NCI-H460 (cell line): ENCODE data around the gene CNTN4. TPM values are rescaled to one million over a fixed set of nuclear protein-coding genes. Genes with fewer than 3 reads are reported as not detected.
"Not testable (repeated sequence)": the region's sequence is repeated elsewhere in the genome, so short reads cannot be mapped to it uniquely, and the experiment has no call there.

Source experiments
- DNase-seq: peaks from one replicate; pipeline ENCODE4 v3.0.0-alpha.2; 2016; ENCODE audit warnings: low read depth; ENCODE audit errors: extremely low read depth
- total RNA-seq: library from RNA; depleted of rRNA; stranded (reverse); fragments of >200 nt; shearing (Covaris generic); gene quantifications from 2 replicates; pipeline ENCODE4 v1.2.3, GENCODE V29; 2014

The CNTN4 gene
- total RNA-seq, 1 experiment from 2014 or later = 1.6 TPM

DNA sequence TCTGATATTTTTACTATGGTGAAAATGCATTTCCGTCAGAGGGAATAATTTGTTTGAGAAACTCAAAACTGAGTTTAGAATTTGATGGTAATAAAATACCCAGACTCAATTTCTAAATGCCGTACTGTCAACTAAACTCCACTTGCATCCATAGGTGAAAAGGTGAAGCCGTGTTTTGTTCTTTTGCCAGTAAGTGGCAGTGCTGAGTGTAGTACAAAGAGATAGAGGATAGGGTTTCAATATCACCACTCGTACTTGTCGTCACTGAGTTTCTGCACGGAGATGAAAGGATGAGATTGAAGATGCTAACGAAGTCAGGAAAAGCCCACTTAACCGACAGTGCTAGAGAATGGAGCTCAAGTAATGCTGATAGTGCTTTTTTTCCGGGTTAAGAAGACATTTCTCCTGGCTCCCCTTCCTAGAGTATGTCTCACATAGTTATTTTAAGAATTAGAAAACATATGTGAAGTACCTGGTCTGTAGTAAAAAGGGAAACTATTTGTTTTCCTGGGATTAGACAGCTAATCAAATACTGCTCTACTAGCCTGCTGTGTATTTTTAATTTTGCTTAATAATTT is 666.4 kb downstream of the CNTN4 start:
- DNase-seq = peak; percentile 6

GRCh38 chr3:2770451-2770850 is 671.8 kb downstream of the CNTN4 start:
- DNase-seq = no peak

GRCh38 chr3:2771193-2771592 is 672.5 kb downstream of the CNTN4 start:
- DNase-seq = no peak

- DNase-seq = no peak
These were observed 673.1 kb downstream of the CNTN4 start for GRCh38 chr3:2771741-2772140.

DNA sequence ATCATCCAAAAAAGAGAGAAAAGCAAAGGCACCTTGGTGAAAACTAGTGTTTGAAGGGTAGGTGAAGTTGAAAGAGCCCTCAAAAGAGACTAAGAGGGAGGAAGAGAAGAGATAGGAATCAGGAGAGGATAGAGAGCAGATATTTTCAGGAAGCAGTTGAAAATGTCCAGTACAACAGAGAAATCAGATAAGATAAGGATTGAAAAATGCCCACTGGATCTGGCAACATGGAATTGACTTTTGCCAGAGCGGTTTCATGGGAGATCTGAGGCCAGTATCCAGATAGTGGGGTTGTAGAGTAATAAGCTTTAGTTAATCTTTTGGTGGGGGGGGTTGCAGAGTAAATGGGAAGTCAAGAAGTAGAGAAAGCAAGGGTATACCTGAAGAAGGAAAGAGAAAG is 674.1 kb downstream of the CNTN4 start:
- DNase-seq = no peak

DNA sequence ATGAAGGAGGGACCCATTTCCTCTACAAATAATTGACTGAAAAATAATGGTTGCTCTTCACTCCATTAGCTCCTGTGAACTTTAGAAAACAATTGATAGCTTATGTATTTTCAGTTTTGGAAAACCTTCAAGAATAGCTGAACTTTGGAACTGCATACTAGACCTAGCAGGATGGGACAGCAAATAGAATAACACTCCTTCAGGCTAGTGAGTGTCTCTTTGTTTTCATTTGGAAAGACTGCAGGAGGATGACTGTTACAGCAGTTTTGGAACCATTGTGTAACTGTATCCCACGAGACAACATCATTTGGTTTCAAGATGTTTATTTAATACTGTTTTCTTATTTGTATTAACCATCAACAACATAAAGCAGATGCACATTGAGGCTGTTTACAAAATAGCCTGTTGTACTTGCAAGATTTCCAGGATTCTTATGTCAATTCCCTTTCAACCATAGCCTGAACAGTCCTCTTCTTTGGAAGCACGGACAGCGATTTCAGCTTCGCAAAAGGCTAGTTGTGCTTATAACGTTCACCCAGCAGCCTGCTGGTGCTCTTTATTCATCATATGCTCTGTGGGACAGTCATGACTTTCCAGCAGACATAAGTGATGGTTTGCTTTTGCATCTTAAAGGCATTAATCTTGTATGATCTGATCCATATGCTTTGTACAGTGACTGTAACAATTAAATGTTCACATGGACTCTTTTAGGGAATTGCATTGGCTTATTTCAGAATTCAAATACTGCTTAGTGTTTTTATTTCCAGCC is 676.0 kb downstream of the CNTN4 start:
- DNase-seq = no peak

DNA sequence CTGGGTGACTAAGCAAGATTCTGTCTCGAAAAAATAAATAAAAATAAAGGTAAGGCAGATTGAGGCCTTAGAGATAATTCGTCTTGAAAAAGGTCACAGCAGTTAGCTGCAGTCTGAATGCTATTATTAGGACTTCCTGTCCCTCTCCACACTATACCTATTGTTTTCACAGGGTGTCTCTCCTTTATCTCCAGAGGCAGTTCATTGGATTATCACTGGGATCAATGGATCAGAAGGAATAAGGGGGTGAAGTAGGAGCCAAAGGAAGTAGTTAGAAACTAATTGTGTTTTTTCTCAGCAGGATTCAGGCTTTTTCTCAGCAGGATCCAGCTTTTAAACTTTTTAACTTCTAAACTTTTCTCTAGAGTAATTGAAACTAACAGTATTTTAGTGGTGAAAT is 684.6 kb downstream of the CNTN4 start:
- DNase-seq = no peak

DNA sequence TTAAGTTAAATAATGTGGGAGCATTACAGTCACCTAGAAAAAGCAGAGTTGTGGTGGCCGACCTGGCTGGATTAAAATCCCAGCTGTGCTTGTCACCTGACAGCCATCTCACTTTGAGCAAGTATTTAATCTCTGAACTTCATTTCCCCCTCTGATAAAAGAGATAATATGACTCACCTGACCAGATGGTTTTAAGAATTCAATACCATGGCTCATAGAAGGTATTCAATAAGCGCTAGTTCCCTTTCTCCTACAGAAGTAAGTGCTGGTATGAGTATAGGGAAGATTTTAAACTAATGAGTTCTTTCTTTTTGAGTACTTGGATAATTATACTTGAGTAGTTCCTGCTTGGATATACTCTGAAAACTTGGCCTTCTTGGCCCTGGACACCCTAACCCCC is 686.0 kb downstream of the CNTN4 start:
- DNase-seq = no peak

- DNase-seq = no peak
These were observed 691.7 kb downstream of the CNTN4 start for GRCh38 chr3:2790266-2790815.

DNA sequence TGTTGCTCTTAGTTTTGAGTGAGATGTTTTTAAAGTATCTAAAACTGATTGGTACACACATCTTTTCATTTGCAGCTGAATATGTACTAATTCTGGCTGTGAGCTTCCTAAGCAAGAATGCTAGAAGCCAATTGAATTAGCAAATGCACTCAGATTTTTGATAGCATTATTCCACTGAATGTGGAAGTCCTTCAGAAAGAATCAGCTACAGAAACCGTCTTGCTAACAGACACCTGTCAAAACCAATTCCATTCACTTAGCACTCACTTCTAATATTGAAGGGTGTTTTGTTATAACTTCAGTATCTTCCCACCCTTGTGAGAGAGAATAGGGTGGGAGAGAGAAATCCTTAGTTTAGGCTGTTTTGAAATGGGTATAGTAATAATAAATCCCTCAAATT is 693.8 kb downstream of the CNTN4 start:
- DNase-seq = no peak

DNA sequence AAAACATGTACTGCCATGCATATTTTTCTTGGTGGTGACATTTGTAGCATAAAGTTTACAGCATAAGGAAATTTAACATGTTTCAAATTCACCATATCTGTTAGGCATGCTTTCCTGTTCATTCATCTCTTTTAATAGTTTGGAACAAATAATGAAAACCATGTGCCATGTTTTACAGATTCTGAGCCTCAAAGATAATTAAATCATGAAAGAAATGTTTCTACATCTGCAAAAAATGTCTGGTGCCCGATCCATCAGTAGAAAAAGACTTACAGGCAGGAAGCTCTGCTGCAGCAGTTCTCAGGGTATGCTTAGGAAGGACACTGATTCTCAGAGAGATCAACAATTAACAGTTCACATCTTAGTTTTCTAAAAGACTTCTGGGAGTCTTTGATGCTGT is 695.3 kb downstream of the CNTN4 start:
- DNase-seq = no peak

- no peak for DNase-seq
These were observed 703.8 kb downstream of the CNTN4 start for GRCh38 chr3:2802429-2802828.

- DNase-seq = no peak
These were observed 708.8 kb downstream of the CNTN4 start for GRCh38 chr3:2807514-2807913.

DNA sequence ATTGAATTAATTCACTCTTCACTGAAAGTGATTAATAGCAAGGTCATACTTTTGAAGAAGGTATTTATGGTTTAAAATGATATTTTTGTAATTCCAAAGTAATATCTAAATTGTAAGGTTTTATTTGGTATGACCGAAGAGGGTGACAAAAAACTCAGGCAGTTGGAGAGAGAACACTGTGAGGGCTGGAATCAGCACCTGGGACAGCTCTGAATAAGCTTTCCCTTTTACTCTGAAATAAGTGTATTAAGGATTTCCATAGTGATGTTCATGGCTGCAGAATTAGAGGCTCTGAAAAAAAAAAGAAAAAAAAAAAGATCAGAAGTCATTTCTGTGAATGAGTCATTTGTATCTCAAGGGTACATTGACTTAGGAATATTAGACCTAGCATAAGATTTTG is 712.1 kb downstream of the CNTN4 start:
- no peak for DNase-seq

- DNase-seq = no peak
These were observed 720.9 kb downstream of the CNTN4 start for GRCh38 chr3:2819571-2819970.

GRCh38 chr3:2820982-2821381 is 722.3 kb downstream of the CNTN4 start:
- not testable (repeated sequence) for DNase-seq

- DNase-seq = no peak
These were observed 723.9 kb downstream of the CNTN4 start for GRCh38 chr3:2822611-2823010.

DNA sequence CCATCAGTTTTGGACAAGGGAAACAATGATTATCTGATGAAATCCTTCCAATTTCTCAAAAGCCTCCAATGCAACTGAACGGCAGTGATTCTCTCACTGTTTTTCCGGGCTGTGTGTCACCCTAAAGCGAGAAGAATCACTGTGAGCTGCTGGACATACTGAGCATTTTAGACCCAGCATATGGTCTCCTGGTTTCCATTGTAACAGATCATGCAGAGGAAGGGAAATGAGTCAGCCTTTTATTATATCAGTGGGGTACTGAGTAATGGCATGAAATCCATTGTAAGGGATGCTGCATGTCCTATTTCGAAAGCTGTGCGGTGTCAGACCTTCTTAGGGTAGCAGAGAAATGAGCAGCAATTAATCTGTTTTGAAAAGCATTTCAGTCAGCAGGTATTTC is 724.4 kb downstream of the CNTN4 start:
- no peak for DNase-seq

GRCh38 chr3:2823437-2824211 is 725.0 kb downstream of the CNTN4 start:
- no peak for DNase-seq

- DNase-seq = no peak
These were observed 727.4 kb downstream of the CNTN4 start for GRCh38 chr3:2826036-2826435.

DNA sequence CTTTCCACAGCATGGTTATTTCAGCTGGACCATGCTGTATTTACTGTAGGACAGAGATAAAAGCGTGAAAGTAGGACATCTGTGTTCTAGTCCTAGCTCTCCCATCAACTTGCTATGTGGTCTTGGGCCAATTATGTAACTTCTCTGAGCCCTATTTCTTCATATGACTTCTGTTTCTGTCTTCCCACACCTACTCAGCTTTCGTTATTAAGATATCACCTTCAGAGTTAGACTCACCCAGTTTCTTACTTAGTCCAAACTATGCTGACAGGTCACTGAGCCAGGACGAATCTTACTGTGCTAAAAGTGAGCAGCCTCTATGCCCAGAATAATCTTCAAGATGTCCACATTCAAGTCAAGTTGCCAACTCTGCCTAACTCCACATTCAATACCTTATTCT is 727.8 kb downstream of the CNTN4 start:
- DNase-seq = no peak

DNA sequence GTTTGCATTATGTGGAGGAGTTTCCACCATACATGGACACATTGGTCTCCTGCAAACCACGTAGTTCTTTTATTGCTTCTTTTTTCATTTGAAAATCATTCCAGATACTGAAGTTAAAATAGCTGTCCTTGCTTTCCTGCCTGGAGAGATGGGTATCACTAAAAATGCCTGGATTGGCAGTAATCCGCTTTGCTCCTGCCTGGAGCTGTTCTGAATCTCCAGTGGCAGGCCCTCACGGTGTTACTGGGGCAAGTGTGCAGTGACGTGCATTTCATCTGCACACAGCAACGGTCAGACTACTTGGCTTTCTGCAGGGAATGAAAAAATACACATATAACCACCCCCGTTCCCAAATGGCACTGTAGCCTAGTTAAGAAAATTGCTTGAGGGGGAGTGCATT is 738.6 kb downstream of the CNTN4 start:
- DNase-seq = no peak
